LNCaP clone FGC (cell line): ENCODE data around the gene TRIM28.

Source experiments
- DNase-seq: peaks from one replicate; pipeline ENCODE4 v3.0.0-alpha.2; 2011; ENCODE audit warnings: low read depth
- H3K4me3 ChIP-seq: 2 replicates; pipeline ENCODE4 v1.5.1; 2011; ENCODE audit warnings: mild to moderate bottlenecking, low read depth, low read length, control low read depth
- CTCF ChIP-seq: IDR thresholded peaks from 2 replicates; pipeline ENCODE4 v1.5.1; 2012; ENCODE audit warnings: mild to moderate bottlenecking; ENCODE audit not compliant: control insufficient read depth, insufficient read depth; ENCODE audit errors: extremely low read depth

TRIM28 gene

GRCh38 chr19:58586133-58586765, 42.4 kb downstream of the TRIM28 start:
- no peak for DNase-seq
- TF ChIP-seq CTCF: no peak
- no peak overlapping the region for H3K4me3 ChIP-seq
